Smooth muscle cell (in vitro differentiated cells): ENCODE measurements around the gene PLXNA4. TPM values are rescaled to one million over a fixed set of nuclear protein-coding genes. Genes with fewer than 3 reads are reported as not detected.

Source experiments
- DNase-seq: peaks from one replicate; lab custom pipeline; 2025; ENCODE audit not compliant: unreplicated experiment; lab: John Stamatoyannopoulos, UW
- H2AFZ ChIP-seq: fragments of 200-600 bp; sonication (generic); 2 replicates; pipeline ENCODE4 v1.6.0; 2016; ENCODE audit warnings: antibody characterized with exemption, low read depth, mild to moderate bottlenecking
- H3F3A ChIP-seq: fragments of 200-600 bp; sonication (generic); 2 replicates; pipeline ENCODE4 v1.6.0; 2017; ENCODE audit warnings: antibody characterized with exemption, low read depth
- H3K27ac ChIP-seq: fragments of 200-600 bp; sonication (generic); 2 replicates; pipeline ENCODE4 v1.5.1; 2016; ENCODE audit warnings: low read depth, mild to moderate bottlenecking
- H3K27me3 ChIP-seq: fragments of 200-600 bp; sonication (generic); 2 replicates; pipeline ENCODE4 v1.6.1; 2016; ENCODE audit warnings: low read depth, mild to moderate bottlenecking
- H3K36me3 ChIP-seq: fragments of 200-600 bp; sonication (generic); 2 replicates; pipeline ENCODE4 v1.5.1; 2016; ENCODE audit warnings: low read depth
- H3K4me1 ChIP-seq: fragments of 200-600 bp; sonication (generic); 2 replicates; pipeline ENCODE4 v1.5.1; 2016; ENCODE audit warnings: low read depth
- H3K4me2 ChIP-seq: fragments of 200-600 bp; sonication (generic); 2 replicates; pipeline ENCODE4 v1.6.0; 2016; ENCODE audit warnings: mild to moderate bottlenecking
- H3K4me3 ChIP-seq: fragments of 200-600 bp; sonication (generic); 2 replicates; pipeline ENCODE4 v1.5.1; 2016; ENCODE audit warnings: mild to moderate bottlenecking
- H3K79me2 ChIP-seq: fragments of 200-600 bp; sonication (generic); 2 replicates; pipeline ENCODE4 v1.6.0; 2016; ENCODE audit warnings: low read depth, mild to moderate bottlenecking
- H3K9ac ChIP-seq: fragments of 200-600 bp; sonication (generic); 2 replicates; pipeline ENCODE4 v1.6.0; 2016; ENCODE audit warnings: low read depth
- H3K9me3 ChIP-seq: fragments of 200-600 bp; sonication (generic); replicated peaks from 2 replicates; pipeline ENCODE4 v1.5.1; 2016; ENCODE audit warnings: low read depth
- H4K20me1 ChIP-seq: fragments of 200-600 bp; sonication (generic); 2 replicates; pipeline ENCODE4 v1.6.0; 2016; ENCODE audit warnings: low read depth
- WGBS: methylation state at CpG from one replicate; pipeline ENCODE4 v1.1.7; 2016; ENCODE audit warnings: low lambda C conversion rate; 5-methylcytosine and 5-hydroxymethylcytosine counted together
- polyA plus RNA-seq: library from polyadenylated mRNA; unstranded; fragments of >200 nt; fragmentation: Nextera tagmentation; extraction: Ambion mirVana; gene quantifications from 2 replicates; pipeline ENCODE4 v1.2.1, GENCODE V29; 2016
- total RNA-seq: library from RNA; depleted of rRNA; stranded (reverse); fragments of >200 nt; gene quantifications from 2 replicates; pipeline ENCODE4 v1.2.3, GENCODE V29; 2014
- TF ChIP-seq, protein P1 (sequence below): fragments of 200-600 bp; sonication (generic); IDR thresholded peaks from 2 replicates; pipeline ENCODE4 v1.5.1; 2017; ENCODE audit warnings: borderline replicate concordance, mild to moderate bottlenecking, antibody characterized with exemption; ENCODE audit not compliant: insufficient read depth, poor library complexity, severe bottlenecking

Gene PLXNA4
- total and polyA plus RNA-seq, 2 experiments from 2014 or later, result 8.5 to 9.9 TPM

DNA sequence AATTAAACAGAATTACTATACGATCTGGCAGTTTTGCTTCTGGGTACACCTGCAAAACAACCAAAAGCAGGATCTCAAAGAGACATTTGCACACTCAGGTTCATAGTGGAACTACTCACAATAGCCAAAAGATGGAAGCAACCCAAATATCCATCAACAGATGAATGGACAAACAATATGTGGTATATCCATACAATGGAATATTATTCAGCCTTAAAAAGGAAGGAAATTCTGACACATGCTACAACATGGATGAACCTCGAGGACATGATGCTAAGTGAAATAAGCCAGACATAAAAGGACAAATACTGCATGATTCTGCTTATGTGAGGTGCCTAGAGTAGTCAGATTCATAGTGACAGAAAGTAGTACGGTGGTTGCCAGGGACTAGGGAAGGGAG is 330.7 kb downstream of the PLXNA4 start:
- TF ChIP-seq, protein P1, sequence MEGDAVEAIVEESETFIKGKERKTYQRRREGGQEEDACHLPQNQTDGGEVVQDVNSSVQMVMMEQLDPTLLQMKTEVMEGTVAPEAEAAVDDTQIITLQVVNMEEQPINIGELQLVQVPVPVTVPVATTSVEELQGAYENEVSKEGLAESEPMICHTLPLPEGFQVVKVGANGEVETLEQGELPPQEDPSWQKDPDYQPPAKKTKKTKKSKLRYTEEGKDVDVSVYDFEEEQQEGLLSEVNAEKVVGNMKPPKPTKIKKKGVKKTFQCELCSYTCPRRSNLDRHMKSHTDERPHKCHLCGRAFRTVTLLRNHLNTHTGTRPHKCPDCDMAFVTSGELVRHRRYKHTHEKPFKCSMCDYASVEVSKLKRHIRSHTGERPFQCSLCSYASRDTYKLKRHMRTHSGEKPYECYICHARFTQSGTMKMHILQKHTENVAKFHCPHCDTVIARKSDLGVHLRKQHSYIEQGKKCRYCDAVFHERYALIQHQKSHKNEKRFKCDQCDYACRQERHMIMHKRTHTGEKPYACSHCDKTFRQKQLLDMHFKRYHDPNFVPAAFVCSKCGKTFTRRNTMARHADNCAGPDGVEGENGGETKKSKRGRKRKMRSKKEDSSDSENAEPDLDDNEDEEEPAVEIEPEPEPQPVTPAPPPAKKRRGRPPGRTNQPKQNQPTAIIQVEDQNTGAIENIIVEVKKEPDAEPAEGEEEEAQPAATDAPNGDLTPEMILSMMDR, result no peak

DNA sequence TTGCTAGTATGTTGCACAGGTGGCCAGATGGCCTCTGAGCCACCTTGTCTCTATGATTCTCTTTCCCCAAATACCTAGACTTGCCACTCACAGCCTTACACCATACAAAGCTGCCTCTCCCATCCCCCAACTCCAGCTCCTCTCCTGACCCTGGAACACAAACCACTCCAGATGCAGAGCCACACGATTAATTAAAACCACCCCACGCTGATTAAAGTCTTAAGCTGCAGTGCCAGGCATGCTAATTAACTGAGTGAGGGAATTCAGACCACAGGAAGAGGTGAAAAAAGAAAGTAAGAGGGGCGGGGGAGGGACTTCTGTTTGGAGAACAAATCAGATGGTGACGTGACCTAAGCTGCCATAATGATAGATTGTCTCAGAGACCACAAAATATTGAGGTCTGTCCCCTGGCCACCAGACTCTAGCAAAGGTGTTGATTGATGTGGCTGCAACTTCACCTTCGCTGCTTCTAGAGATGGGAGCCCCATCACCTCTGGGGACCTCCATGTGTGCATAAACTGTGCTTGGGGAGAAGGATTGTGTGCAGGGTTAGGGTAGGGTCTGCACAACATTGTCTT is 331.3 kb downstream of the PLXNA4 start:
- Histone ChIP-seq H3K4me2 (no peak overlapping the region), H3K36me3 (no peaks in the 10 kb centered on the region), H3K4me1 (peaks cover 6% of the 10 kb centered on the region), H3K79me2 (no peaks in the 10 kb centered on the region), H3K9ac (no peak overlapping the region), H4K20me1 (no peaks in the 10 kb centered on the region), H3F3A (no peaks in the 10 kb centered on the region), H3K27ac (no peak overlapping the region), H3K9me3 (no peaks in the 10 kb centered on the region), H3K4me3 (no peak overlapping the region), H2AFZ (no peak overlapping the region), H3K27me3 (no peaks in the 10 kb centered on the region)
- DNase-seq, result no peak
- TF ChIP-seq, protein P1, result no peak
- WGBS, result 72% methylated on average over 5 of the region's 5 CpGs

More for the DNA sequence above, 330.7 kb downstream of the PLXNA4 start:
- Histone ChIP-seq H3K9me3 (no peaks in the 10 kb centered on the region), H3K4me3 (no peak overlapping the region), H3K79me2 (no peaks in the 10 kb centered on the region), H3K27ac (no peak overlapping the region), H3K27me3 (no peaks in the 10 kb centered on the region), H4K20me1 (no peaks in the 10 kb centered on the region), H3K4me1 (peaks cover 9% of the 10 kb centered on the region), H3K36me3 (no peaks in the 10 kb centered on the region), H2AFZ (no peak overlapping the region), H3K9ac (no peak overlapping the region), H3K4me2 (no peak overlapping the region), H3F3A (no peaks in the 10 kb centered on the region)
- no peak for DNase-seq
- WGBS, result 94% methylated on average over 3 of the region's 3 CpGs

DNA sequence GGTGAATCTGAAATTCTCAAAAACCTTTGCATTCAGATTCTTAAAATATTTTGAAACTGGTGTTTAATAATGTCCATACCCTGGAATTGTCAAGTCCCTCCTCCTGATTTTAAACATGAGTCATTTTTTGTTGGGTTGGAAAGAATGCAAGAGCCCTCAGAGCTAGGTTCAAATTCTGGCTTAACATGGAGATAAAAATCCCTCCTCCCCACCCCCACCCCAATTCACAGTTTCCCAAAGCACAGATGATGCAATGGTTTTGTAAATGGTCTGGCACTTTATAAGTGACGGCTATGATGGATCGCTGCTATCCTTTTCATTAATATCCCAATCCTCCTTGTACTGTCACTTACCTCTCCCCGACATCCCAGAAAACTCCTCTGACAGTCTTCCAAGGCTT is 332.8 kb downstream of the PLXNA4 start:
- 52% methylated on average over 3 of the region's 3 CpGs for WGBS
- no peaks in the 10 kb centered on the region for H3K27me3 ChIP-seq
- H3K27ac ChIP-seq, result peak overlapping the region; percentile 7
- H2AFZ ChIP-seq, result no peak overlapping the region
- H4K20me1 ChIP-seq, result no peaks in the 10 kb centered on the region
- H3K79me2 ChIP-seq, result no peaks in the 10 kb centered on the region
- H3K4me1 ChIP-seq, result peaks cover 6% of the 10 kb centered on the region
- TF ChIP-seq, protein P1, result no peak
- no peaks in the 10 kb centered on the region for H3K36me3 ChIP-seq
- no peak overlapping the region for H3K4me3 ChIP-seq
- no peaks in the 10 kb centered on the region for H3K9me3 ChIP-seq
- H3F3A ChIP-seq, result no peaks in the 10 kb centered on the region
- H3K4me2 ChIP-seq, result peak overlapping the region; percentile 58
- no peak overlapping the region for H3K9ac ChIP-seq
- no peak for DNase-seq

DNA sequence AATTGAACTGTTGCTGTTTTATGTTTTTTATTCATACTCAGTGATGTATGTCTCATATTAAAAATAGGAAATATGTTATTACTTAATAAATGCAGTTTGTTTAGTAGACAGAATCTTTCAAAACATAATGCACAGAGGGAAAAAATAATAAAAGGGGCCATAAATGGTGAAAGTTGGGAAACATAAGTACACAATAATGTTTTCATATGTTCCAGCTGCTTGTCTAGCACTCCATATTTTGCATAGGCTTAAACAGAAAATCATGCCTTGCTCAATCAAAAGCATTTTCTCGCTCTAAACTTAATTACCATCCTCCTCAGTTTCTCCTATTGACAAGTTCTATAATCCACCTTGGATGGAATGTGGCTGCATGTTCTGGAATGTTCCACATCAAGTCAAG is 333.2 kb downstream of the PLXNA4 start:
- Histone ChIP-seq H3K4me1 (peaks cover 6% of the 10 kb centered on the region), H3K36me3 (no peaks in the 10 kb centered on the region), H3K27ac (peak overlapping the region; percentile 7), H3K9ac (no peak overlapping the region), H3K79me2 (no peaks in the 10 kb centered on the region), H3K27me3 (no peaks in the 10 kb centered on the region), H3K9me3 (no peaks in the 10 kb centered on the region), H3F3A (no peaks in the 10 kb centered on the region), H3K4me2 (peak overlapping the region; percentile 58), H4K20me1 (no peaks in the 10 kb centered on the region), H2AFZ (no peak overlapping the region), H3K4me3 (no peak overlapping the region)
- TF ChIP-seq, protein P1, result no peak
- no peak for DNase-seq
- 38% methylated on average over 1 of the region's 1 CpG for WGBS
